Caco-2 (cell line): Measurements from ENCODE around the gene PTTG1IP. TPM values are rescaled to one million over a fixed set of nuclear protein-coding genes. Genes with fewer than 3 reads are reported as not detected.

ENCODE experiments used
- BruUV-seq: library from RNA; stranded (reverse); fragments of 400-500 nt; replicated peaks from 2 replicates; lab custom pipeline; 2021; lab: Mats Ljungman, UMichigan
- CTCF ChIA-PET: fragments of 300-600 bp; sonication (Branson Sonifier 250); formaldehyde crosslinking; loops from one replicate; lab custom pipeline; 2022; ENCODE audit warnings: antibody characterized with exemption; lab: Charles Lee
- POLR2A ChIA-PET: fragments of 300-600 bp; sonication (Branson Sonifier 250); formaldehyde crosslinking; loops from one replicate; lab custom pipeline; 2022; ENCODE audit warnings: antibody characterized with exemption; lab: Charles Lee
- DNase-seq, 2 experiments: peaks; one replicate each; pipeline versions ENCODE4 v3.0.0 to v3.0.0-alpha.2; 2020 to 2022
- H3K27me3 ChIP-seq: replicated peaks from 2 replicates; pipeline ENCODE4 v1.6.0; 2011; ENCODE audit warnings: low read length; ENCODE audit not compliant: control insufficient read depth, insufficient read depth
- H3K36me3 ChIP-seq: 2 replicates; pipeline ENCODE4 v1.5.1; 2011; ENCODE audit warnings: low read length; ENCODE audit not compliant: control insufficient read depth, insufficient read depth
- H3K4me1 ChIP-seq: fragments of 250-450 bp; sonication (Bioruptor Pico); 2 replicates; pipeline ENCODE4 v1.5.1; 2020; ENCODE audit warnings: mild to moderate bottlenecking
- H3K4me3 ChIP-seq: 2 replicates; pipeline ENCODE4 v1.5.1; 2011; ENCODE audit warnings: low read depth, mild to moderate bottlenecking, control low read depth, low read length
- H3K9me3 ChIP-seq: fragments of 250-450 bp; sonication (Bioruptor Pico); 2 replicates; pipeline ENCODE4 v1.5.1; 2020; ENCODE audit warnings: mild to moderate bottlenecking, moderate library complexity
- H3K27ac Mint-ChIP-seq: one replicate; pipeline ENCODE4 v1.8.0; 2022; ENCODE audit warnings: mixed read lengths; ENCODE audit not compliant: unreplicated experiment
- H3K27me3 Mint-ChIP-seq: one replicate; pipeline ENCODE4 v1.8.0; 2022; ENCODE audit warnings: mixed read lengths; ENCODE audit not compliant: insufficient read depth, unreplicated experiment
- H3K36me3 Mint-ChIP-seq: one replicate; pipeline ENCODE4 v1.8.0; 2022; ENCODE audit warnings: mild to moderate bottlenecking, mixed read lengths; ENCODE audit not compliant: insufficient read depth, unreplicated experiment
- H3K4me1 Mint-ChIP-seq: one replicate; pipeline ENCODE4 v1.8.0; 2022; ENCODE audit warnings: low read depth, mixed read lengths; ENCODE audit not compliant: unreplicated experiment
- H3K4me3 Mint-ChIP-seq: one replicate; pipeline ENCODE4 v1.8.0; 2022; ENCODE audit warnings: mild to moderate bottlenecking, moderate library complexity, mixed read lengths; ENCODE audit not compliant: unreplicated experiment
- H3K9me3 Mint-ChIP-seq: one replicate; pipeline ENCODE4 v1.8.0; 2022; ENCODE audit warnings: mixed read lengths; ENCODE audit not compliant: unreplicated experiment
- intact Hi-C: fragments of 100-400 bp; cut with micrococcal nuclease; formaldehyde crosslinking; loops from one replicate; pipeline ENCODE4 v1.10.0; 2022; ENCODE audit not compliant: unreplicated experiment
- total RNA-seq: library from RNA; stranded (reverse); gene quantifications from 2 replicates; pipeline ENCODE4 v1.2.3, GENCODE V29; 2022
- TF ChIP-seq, protein P1 (sequence below), 2 experiments: fragments of 200-600 bp in 1 of 2; IDR thresholded peaks; 1 replicate in 1 of 2; 2 replicates in 1 of 2; pipeline versions ENCODE4 v1.5.1 to v1.8.0; 2011 to 2022; ENCODE audit warnings: antibody characterized with exemption in 1 of 2, control low read depth in 1 of 2, inconsistent platforms in 1 of 2, low read depth in 1 of 2, low read length in 1 of 2, mild to moderate bottlenecking in 1 of 2, moderate library complexity in 1 of 2; ENCODE audit not compliant: insufficient read depth in 1 of 2, severe bottlenecking in 1 of 2, unreplicated experiment in 1 of 2

The PTTG1IP gene
- total RNA-seq, 1 experiment from 2014 or later: 296 TPM

DNA sequence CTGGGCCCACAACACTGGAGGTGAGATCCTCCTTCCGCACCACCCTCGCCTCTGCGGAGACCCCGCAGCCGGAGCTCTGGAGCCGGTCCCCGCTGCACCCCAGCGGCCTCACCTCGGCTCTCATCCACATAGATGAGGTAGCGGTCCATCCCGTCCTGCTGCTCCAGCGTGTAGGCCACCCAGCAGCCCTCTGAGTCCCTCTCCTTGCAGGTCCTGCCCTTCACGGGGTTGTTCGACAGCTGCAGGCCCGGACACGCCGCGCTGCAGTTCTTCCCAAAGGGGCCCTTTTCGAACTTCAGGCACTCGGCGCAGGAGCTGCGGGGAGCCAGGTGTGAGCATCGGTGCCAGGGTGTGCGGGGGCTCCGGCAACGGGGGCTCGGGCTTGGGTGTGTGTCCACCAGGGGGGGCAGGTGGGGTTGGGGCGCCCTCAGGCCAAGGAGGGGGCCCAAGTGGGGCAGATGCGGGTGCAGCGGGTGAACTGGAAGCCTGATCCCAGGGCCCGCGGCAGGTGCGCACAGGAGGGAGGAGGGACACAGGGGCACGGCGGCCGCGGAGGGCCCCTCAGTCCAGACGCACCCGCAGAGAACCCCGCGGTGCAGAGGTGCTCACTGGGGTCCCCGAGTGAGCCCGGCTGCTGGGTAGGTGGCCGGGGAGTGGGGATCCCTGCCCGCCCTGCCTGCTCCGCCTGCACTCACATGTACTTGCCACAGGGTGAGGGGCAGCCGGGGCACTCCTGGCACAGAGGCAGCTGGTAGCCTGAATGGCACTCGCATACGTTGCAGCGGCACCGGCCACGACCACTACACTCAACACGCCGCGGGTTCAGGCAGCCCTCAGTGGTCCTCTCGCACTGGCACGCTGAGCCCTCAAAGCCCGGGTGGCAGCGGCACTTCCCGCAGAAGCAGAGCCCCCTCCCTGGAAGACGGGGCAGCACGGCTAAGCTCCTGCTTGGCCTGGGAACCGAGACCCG, 15.4 kb upstream of the PTTG1IP start:
- no peak for DNase-seq
- Histone ChIP-seq H3K36me3 (no peaks in the 10 kb centered on the region), H3K9me3 (no peaks in the 10 kb centered on the region), H3K27me3 (no peaks in the 10 kb centered on the region), H3K4me3 (no peak overlapping the region), H3K4me1 (no peaks in the 10 kb centered on the region)
- TF ChIP-seq, protein P1, sequence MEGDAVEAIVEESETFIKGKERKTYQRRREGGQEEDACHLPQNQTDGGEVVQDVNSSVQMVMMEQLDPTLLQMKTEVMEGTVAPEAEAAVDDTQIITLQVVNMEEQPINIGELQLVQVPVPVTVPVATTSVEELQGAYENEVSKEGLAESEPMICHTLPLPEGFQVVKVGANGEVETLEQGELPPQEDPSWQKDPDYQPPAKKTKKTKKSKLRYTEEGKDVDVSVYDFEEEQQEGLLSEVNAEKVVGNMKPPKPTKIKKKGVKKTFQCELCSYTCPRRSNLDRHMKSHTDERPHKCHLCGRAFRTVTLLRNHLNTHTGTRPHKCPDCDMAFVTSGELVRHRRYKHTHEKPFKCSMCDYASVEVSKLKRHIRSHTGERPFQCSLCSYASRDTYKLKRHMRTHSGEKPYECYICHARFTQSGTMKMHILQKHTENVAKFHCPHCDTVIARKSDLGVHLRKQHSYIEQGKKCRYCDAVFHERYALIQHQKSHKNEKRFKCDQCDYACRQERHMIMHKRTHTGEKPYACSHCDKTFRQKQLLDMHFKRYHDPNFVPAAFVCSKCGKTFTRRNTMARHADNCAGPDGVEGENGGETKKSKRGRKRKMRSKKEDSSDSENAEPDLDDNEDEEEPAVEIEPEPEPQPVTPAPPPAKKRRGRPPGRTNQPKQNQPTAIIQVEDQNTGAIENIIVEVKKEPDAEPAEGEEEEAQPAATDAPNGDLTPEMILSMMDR (IDR thresholded peaks at IDR 0.05; ENCODE audit: insufficient read depth in 1 of 2, low read depth in 1 of 2, low read length in 1 of 2, severe bottlenecking in 1 of 2, unreplicated experiment in 1 of 2): no peak
- Mint-ChIP-seq H3K36me3 (no peaks in the 10 kb centered on the region), H3K4me3 (no peak overlapping the region), H3K9me3 (no peaks in the 10 kb centered on the region), H3K27ac (no peak overlapping the region), H3K27me3 (peaks cover 4% of the 10 kb centered on the region), H3K4me1 (no peaks in the 10 kb centered on the region)
- no TSS peak for BruUV-seq
- POLR2A ChIA-PET: no interaction called here
- CTCF ChIA-PET: interaction anchor here (0.7 kb wide), 1 partner anchor 370 kb away, joined by 4 read pairs; no protein-coding TSS in a partner anchor
- intact Hi-C loops: no loop called here

DNA sequence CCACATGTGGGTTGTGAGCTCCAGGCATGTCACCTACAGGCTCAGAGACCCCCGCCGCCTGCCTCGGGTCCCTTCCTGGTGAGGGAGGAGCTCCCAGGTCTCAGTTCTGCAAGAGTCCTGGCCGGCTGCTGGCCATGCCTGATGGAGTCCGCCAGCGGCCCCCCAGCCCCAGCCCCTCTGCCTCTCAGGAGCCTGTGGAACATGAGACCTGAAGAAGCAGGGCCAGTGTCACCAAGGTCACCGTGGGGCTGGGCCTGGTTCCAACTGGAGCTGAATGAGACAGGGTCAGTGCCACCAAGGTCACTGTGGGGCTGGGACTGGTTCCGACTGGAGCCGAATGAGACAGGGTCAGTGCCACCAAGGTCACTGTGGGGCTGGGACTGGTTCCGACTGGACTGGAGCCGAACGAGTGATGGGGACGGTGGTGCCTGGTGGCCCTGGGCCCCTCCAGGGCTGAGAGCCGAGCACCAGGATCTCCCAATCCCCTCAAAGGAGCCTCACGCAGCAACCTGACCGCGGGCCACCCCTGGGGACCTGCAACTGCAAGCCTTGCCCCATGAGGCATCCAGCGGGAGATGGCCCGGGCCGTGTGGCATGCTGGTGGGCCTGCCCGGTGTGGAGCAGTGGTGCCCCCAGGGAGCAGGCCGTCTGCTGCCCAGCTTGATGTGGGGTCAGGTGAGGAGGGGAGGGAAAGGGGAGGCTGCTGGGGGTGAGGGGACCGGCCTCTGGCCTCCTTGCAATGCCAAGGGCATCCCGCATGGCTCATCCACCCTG, 14.5 kb upstream of the PTTG1IP start:
- TF ChIP-seq, protein P1 (IDR thresholded peaks at IDR 0.05; ENCODE audit: insufficient read depth in 1 of 2, low read depth in 1 of 2, low read length in 1 of 2, severe bottlenecking in 1 of 2, unreplicated experiment in 1 of 2): no peak
- CTCF ChIA-PET: interaction anchor here (0.7 kb wide), 1 partner anchor 371 kb away, joined by 4 read pairs; no protein-coding TSS in a partner anchor

DNA sequence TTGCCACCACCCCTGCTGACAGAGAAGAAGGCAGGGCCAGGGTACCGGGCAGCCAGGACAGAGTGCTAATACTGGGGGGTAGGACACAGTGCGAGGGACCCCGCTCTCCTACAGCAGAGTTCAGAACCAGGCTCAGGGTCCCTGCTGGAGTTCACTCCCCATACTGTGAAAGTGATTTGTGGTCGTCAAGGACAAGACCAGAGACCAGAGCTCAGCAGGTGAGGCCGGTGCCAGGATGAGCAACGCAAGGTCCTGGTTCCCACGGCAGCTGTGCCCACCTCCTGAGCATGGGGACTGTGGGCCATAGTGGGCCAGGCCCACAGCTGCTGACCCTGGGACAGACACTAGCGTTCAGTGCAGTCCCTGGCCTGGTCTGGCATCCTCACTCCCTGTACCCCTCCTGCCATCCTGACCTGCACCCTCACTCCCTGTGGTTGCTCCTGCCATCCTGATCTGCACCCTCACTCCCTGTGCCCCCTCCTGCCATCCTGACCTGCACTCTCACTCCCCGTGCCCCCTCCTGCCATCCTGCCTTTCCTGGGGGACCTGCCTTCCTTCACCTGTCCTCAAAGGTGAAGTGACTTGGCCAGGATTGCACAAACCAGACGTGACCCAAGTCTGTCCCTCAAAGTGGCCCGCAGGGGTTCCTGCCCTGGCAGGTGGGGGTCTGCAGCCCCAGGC, 13.8 kb upstream of the PTTG1IP start:
- H3K36me3 Mint-ChIP-seq: no peaks in the 10 kb centered on the region
- no peaks in the 10 kb centered on the region for H3K27me3 Mint-ChIP-seq
- Histone ChIP-seq H3K9me3 (no peaks in the 10 kb centered on the region), H3K4me1 (peaks cover 5% of the 10 kb centered on the region), H3K4me3 (no peak overlapping the region), H3K36me3 (no peaks in the 10 kb centered on the region), H3K27me3 (no peaks in the 10 kb centered on the region)
- no peaks in the 10 kb centered on the region for H3K9me3 Mint-ChIP-seq
- no peak overlapping the region for H3K27ac Mint-ChIP-seq
- ChIA-PET CTCF (interaction anchor here (1.0 kb wide), 1 partner anchor 12 kb away, joined by 3 read pairs; no protein-coding TSS in a partner anchor), POLR2A (no interaction called here)
- no TSS peak for BruUV-seq
- TF ChIP-seq, protein P1 (IDR thresholded peaks at IDR 0.05; ENCODE audit: insufficient read depth in 1 of 2, low read depth in 1 of 2, low read length in 1 of 2, severe bottlenecking in 1 of 2, unreplicated experiment in 1 of 2): no peak
- intact Hi-C loops: no loop called here
- no peak for DNase-seq
- peaks cover 3% of the 10 kb centered on the region for H3K4me1 Mint-ChIP-seq
- no peak overlapping the region for H3K4me3 Mint-ChIP-seq

More for the DNA sequence above, 14.5 kb upstream of the PTTG1IP start:
- Histone ChIP-seq H3K4me3 (no peak overlapping the region), H3K27me3 (no peaks in the 10 kb centered on the region), H3K4me1 (no peaks in the 10 kb centered on the region), H3K36me3 (no peaks in the 10 kb centered on the region), H3K9me3 (no peaks in the 10 kb centered on the region)
- Mint-ChIP-seq H3K36me3 (no peaks in the 10 kb centered on the region), H3K27me3 (no peaks in the 10 kb centered on the region), H3K9me3 (no peaks in the 10 kb centered on the region), H3K27ac (no peak overlapping the region), H3K4me1 (no peaks in the 10 kb centered on the region), H3K4me3 (no peak overlapping the region)
- BruUV-seq: no TSS peak
- no peak for DNase-seq
- POLR2A ChIA-PET: no interaction called here
- intact Hi-C loops: no loop called here
